Measurements from ENCODE around the gene ERBB4.

DNA sequence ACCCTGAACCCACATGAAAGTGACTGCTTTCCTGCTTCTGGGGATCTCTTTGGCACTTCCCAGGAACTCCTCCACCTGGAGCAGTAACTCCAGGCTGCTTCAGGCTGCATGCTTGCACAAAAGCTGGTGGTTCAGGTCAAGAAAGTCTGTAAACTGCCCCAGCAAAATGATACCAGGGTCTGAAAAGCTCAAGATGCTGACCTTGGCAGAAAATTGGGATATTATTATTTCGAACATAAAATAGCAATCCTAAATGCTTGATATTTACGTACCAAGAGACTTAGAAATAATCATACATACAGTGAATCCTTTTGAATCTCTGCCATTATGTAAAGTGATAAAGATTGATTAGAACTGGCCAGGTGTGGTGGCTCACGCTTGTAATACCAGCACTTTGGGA is 674.3 kb downstream of the ERBB4 start:
- TF ChIP-seq, protein P1, sequence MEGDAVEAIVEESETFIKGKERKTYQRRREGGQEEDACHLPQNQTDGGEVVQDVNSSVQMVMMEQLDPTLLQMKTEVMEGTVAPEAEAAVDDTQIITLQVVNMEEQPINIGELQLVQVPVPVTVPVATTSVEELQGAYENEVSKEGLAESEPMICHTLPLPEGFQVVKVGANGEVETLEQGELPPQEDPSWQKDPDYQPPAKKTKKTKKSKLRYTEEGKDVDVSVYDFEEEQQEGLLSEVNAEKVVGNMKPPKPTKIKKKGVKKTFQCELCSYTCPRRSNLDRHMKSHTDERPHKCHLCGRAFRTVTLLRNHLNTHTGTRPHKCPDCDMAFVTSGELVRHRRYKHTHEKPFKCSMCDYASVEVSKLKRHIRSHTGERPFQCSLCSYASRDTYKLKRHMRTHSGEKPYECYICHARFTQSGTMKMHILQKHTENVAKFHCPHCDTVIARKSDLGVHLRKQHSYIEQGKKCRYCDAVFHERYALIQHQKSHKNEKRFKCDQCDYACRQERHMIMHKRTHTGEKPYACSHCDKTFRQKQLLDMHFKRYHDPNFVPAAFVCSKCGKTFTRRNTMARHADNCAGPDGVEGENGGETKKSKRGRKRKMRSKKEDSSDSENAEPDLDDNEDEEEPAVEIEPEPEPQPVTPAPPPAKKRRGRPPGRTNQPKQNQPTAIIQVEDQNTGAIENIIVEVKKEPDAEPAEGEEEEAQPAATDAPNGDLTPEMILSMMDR (conservative IDR thresholded peaks at IDR 0.05; ENCODE audit: low read length), result no peak
- TF ChIP-seq EZH2phosphoT487 (IDR thresholded peaks at IDR 0.05; ENCODE audit: borderline replicate concordance, low read depth, low read length), result no peak
